ENCODE results near the gene CEP104.

Gene CEP104

DNA sequence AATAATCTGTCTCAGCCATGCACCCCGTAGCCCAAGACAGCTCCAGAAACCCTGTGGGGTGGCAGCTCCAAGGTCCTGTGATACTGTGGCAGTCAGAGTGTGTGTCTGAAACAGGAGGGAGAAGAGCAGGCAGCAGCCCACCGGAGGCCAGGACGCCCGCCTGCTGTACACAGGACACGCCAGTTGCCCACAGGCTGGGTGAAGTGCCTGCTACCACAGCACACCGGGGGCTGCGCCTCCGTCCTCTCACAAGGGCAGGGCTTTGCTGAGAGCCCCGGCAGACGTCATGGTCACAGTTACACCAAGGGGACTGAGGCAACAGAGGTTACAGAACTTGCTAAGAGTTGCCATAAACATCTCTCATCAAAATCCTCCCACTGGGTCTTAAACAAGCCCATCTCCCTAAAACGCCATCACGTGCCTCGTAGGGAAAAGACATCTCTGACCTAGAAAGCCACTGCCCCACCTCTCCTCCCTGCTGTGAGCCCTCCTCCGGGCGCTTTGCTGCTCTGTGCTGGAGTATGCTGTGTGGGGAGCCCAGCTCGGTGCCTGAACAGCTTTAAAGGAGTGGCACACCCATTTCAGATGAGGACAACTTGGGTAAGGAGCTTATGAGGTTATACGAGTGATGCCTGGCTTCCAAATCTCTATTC lies 37.7 kb upstream of the CEP104 start:
- DNase-seq (ENCODE audit: low read depth), result no peak

GRCh38 chr1:3893190-3893589 lies 36.2 kb upstream of the CEP104 start:
- DNase-seq (ENCODE audit: low read depth), result no peak

- no peak for DNase-seq (ENCODE audit: low read depth)
Measured at GRCh38 chr1:3892748-3893147, 35.7 kb upstream of the CEP104 start.

GRCh38 chr1:3891329-3891865 lies 34.4 kb upstream of the CEP104 start:
- no peak for DNase-seq (ENCODE audit: low read depth)

DNA sequence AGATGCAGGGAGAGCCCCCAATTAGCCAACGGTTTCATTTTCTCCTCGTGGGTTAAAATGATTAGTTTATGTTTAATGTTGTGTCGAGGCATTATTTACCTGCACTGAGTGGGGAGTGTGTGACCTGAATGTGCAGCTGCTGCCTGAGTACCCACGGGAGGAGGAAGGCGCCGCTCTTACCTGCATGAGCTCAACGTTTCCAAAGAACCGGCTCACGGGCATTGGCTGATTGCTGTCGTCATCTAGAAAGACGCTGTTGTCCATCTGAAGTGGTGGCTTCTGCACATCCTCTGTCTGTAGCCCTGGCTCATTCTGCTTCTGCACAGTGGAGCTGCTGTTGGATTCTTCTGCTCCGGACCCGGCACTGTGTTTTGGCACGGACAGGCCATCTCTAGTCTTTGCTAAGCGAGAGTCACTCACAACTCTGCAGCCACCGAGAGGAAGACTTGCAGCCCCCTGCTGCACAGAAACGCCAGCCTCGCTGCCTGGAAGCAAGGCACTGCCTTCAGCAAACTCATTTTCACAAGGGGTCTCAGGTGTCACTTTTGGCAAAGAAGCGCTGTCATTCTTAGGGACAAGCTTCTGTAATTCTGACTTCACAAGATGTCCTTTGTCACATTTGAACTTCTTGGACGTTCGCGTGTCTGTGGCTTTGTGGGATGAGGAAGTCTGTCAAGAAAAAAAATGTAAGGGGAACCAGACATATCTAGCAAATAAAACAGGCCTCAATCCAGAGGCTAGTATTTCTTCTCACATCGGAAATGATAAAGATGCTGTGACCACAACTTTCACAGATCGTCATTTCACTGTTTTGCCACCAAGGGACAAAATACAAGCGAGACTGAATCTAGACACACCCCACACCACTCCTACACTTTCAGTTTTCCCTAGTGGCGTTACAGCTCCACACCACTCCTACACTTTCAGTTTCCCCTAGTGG lies 33.6 kb upstream of the CEP104 start:
- no peak for DNase-seq (ENCODE audit: low read depth)

- DNase-seq (ENCODE audit: low read depth), result no peak
Measured at GRCh38 chr1:3889936-3890335, 32.9 kb upstream of the CEP104 start.

GRCh38 chr1:3888301-3888700 lies 31.3 kb upstream of the CEP104 start:
- no peak for DNase-seq (ENCODE audit: low read depth)

GRCh38 chr1:3886691-3887090 lies 29.7 kb upstream of the CEP104 start:
- DNase-seq (ENCODE audit: low read depth), result no peak

DNA sequence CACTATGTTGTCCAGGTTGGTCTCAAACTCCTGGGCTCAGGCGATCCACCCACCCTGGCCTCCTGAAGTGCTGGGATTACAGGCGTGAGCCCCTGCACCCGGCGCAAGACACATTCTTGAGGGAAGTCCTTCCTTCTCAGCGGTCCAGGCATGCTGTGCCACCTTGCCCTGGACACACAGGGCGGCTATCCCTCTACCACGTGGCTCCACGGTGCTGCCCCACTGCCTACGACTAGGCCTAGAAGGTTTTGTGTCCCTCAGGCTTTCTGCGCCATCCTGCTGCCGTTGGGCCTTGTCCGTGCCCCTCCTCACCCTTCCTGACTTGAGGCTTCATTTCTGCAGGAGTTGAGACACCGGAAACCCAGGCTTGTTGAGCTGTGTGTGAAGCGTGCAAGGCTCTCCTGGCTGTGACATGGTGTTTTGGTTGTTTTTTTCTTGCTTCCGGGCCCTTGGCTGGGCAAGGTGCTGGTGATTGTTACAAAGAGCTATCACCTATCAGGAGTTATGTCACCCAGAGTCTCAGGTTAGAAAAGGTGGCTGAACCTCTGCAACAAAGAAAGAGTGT lies 29.2 kb upstream of the CEP104 start:
- no peak for DNase-seq (ENCODE audit: low read depth)

- DNase-seq (ENCODE audit: low read depth), result no peak
Measured at GRCh38 chr1:3885611-3886010, 28.6 kb upstream of the CEP104 start.

- no peak for DNase-seq (ENCODE audit: low read depth)
Measured at GRCh38 chr1:3884966-3885365, 28.0 kb upstream of the CEP104 start.

DNA sequence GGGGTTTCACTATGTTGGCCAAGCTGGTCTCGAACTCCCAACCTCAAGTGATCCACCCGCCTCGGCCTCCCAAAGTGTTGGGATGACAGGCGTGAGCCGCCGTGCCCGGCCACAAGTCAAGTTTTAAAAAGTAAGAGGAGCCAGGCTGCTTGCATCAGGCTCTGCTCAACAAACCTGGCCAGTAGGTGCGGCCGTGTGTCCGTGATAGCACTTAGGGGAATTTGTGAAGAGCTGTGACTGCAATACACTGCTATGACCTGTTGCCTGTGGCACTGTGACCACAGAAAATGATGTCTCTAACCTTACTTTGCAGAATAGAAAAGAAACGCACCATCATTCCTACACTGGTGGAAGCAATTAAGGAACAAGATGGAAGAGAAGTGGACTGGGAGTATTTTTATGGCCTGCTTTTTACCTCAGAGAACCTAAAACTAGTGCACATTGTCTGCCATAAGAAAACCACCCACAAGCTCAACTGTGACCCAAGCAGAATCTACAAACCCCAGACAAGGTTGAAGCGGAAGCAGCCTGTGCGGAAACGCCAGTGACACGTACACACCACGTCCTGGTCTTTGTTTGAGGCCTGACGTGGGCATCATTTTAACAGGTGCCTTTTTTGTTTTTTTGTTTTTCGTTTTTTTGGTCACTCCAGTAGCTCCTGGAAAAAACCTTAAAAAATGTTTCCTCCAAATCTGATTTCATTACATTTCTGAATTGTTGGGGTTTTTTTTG lies 26.3 kb upstream of the CEP104 start:
- DNase-seq (ENCODE audit: low read depth), result no peak

DNA sequence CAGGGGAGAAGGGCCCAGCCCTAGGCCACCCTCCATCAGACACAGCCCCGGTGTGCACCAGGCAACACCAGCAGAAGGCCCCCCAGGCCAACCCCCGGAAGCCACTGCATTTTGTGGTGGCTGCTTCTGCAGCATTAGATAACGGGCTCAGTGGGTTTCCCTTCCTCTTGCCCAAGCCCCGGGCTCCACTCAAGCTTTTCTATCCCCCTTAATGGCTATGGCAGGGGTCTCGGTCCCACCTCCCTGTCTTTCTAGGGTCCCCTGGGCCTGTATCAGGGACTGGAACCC lies 24.1 kb upstream of the CEP104 start:
- DNase-seq (ENCODE audit: low read depth), result no peak

GRCh38 chr1:3880429-3881192 lies 23.6 kb upstream of the CEP104 start:
- no peak for DNase-seq (ENCODE audit: low read depth)

- no peak for DNase-seq (ENCODE audit: low read depth)
Measured at GRCh38 chr1:3879787-3880428, 22.9 kb upstream of the CEP104 start.

DNA sequence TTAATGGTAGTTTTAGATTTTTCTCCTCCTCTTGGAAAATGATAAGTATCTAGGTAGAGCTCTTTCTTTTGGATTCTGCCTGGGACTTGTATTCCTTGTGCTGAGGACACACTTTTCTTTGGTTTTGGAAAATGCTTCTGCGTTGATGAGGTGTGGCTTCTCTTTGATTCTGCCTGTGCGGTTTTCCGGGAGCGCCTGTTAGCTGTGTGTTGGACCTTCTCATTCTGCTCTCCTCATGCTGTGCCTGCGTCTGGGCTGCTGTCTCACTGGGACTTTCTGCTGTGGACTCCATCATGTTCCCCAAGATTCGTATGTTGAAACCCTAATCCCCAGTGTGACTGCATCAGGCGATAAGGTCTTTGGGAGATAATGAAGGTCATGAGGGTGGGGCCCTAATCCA lies 22.1 kb upstream of the CEP104 start:
- DNase-seq (ENCODE audit: low read depth), result no peak

DNA sequence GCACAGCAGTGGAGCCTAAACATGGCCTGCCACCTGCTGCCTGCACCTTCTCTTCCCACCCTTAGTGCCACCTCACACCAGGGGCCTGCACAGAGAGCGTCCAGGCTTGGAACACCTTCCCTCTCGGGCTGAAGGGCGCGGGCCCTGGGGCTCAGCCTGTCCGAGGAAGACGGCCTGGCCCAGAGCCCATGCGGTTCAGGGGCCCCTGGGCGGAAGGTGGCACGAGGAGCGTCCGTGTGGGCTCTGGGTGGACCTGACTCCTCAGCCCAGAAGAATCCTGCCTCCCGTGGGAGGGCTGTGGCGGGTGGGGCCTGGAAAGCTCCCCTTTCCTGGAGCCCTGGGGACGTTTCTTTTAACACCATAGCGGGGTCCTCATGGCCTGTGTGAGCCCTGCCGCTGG lies 19.7 kb upstream of the CEP104 start:
- no peak for DNase-seq (ENCODE audit: low read depth)

DNA sequence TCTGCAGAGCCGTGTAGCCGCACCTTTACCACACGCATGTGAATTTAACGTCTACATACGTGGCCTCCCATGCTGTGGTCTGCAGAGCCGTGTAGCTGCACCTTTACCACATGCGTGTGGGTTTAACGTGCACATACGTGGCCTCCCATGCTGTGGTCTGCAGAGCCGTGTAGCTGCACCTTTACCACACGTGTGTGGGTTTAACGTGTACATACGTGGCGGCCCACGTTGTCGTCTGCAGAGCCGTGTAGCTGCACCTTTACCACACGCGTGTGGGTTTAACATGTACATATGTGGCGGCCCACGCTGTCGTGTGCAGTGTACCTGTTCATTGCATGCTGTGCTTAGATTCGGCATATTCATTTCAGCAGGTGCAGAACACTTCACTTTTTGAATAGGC lies 17.7 kb upstream of the CEP104 start:
- no peak for DNase-seq (ENCODE audit: low read depth)

DNA sequence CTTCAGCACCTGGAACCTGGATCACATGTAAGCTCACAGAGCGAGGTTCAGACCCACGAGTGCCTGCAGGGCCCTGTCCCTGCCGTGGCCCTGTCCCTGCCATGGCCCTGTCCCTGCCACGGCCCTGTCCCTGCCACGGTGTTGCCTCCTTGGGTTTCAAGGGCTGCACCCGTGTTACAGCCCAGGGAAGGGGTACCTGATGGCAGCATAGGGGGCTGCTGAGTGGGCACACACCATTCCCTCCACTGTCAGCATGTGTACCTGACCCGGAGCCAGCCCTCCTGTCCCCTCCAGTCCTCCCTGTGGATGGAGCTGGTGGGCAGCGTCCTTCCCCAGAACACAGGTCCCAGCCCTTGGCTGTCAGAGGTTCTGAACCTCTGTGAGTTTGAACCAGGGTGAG lies 15.5 kb upstream of the CEP104 start:
- no peak for DNase-seq (ENCODE audit: low read depth)

- DNase-seq (ENCODE audit: low read depth), result no peak
Measured at GRCh38 chr1:3871451-3871805, 14.4 kb upstream of the CEP104 start.

- peak; percentile 37 for DNase-seq (ENCODE audit: low read depth)
Measured at GRCh38 chr1:3869751-3870301, 12.8 kb upstream of the CEP104 start.
